ENCODE results near the gene PTPRD.
"Not testable (repeated sequence)": the region's sequence is repeated elsewhere in the genome, so short reads cannot be mapped to it uniquely, and the experiment has no call there.

The PTPRD gene

GRCh38 chr9:8725635-8726034, 1887.2 kb downstream of the PTPRD start:
- no peak for DNase-seq (ENCODE audit: low read depth in 3 of 3)

DNA sequence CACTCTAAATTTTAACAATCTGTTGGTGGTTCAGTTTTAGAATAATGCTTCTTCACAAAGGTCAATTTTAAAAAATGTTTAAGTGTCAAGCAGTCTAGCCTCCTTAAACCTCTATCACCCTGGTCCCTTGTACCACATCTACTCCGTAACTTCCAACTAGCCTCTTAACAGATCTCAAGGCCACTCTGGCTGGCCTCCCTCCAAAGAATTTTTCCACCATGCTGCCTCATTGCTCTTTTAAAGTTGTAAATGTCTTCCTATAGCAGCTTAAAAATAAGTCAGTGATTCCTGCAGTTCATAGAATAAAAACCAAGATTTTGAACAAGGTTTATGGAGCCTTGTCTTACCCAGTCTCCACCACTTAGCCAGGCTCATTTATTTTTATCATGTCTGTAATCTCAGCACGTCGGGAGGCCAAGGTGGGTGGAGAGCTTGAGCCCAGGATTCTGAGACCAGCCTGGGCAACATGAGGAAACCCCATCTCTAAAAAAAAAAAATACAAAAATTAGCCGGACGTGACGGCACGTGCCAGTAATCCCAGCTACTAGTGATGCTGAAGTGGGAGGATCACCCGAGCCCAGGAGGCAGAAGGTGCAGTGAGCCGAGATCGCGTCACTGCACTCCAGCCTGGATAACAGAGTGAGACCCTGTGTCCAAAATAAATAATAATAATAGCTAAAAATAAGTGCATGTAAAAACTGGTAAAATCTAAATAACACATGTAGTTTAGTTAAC, 1888.4 kb downstream of the PTPRD start:
- no peak for DNase-seq (ENCODE audit: low read depth in 3 of 3)

DNA sequence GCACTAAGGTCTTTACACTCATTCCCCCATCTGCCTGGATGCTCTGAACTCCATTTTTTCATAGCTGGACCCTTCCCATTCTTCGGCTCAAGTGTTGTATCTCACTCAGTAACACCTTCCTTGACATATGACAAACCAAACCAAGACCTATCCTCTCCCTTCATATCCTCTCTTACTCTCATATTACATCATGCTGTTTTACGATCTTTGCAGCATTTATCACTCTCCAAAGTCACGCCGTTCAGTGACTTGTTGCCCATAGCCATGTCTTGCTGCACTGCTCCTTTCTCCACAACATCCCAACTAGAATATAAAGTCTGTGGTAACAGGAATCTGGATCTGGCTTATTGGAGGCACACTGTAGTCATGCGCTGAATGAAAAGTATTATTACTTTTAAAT, 1889.6 kb downstream of the PTPRD start:
- DNase-seq (ENCODE audit: low read depth in 3 of 3) = no peak

DNA sequence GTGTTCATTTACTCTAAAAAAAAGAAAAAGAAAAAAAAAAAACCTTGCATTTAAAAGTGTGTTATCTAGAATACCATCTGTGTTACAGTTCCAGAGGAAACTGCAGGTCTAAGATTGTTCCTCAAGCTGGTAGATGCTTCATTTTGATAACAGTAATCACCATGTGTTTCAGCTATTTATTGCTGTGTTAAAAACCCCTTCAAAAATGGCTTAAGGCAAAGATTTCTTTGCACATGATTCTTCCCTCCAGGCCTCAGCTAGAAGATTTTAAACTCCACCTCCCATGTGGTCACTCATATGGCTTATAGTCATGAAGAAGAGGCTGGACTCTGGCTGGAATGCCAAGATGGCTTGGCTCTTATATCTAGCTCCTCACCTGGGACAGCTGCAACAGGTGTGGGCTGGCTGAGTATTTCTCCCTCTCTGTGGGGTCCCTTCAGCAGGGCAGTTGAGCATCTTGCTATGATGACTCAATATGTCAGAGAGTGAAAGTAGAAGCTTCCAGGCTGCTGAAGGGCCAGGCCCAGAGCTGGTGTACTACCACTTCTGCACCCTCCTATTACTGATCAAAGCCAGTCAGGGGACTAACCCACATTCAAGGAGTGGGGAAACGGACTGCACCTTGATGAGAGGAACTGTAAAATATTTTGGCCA, 1892.8 kb downstream of the PTPRD start:
- no peak for DNase-seq (ENCODE audit: low read depth in 3 of 3)

GRCh38 chr9:8718121-8718725, 1894.6 kb downstream of the PTPRD start:
- no peak for DNase-seq (ENCODE audit: low read depth in 3 of 3)

DNA sequence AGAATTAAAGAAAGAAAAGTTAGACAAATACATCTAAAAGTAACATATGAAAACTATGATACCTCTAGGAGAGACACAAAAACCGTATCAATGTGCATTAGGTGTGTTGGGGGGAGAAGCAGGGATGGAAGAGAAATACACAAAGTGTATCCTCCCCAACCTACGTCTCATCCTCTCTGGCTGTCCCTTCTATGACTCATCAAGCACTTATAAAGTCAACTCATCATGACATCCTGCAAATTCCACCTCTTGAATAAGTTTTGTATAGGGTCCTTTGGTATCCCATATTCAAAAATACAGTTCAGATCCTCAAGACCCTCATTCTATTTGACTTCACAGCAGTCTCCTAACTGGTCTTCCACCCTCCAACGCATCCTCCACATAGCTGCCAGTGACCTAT, 1895.7 kb downstream of the PTPRD start:
- no peak for DNase-seq (ENCODE audit: low read depth in 3 of 3)

DNA sequence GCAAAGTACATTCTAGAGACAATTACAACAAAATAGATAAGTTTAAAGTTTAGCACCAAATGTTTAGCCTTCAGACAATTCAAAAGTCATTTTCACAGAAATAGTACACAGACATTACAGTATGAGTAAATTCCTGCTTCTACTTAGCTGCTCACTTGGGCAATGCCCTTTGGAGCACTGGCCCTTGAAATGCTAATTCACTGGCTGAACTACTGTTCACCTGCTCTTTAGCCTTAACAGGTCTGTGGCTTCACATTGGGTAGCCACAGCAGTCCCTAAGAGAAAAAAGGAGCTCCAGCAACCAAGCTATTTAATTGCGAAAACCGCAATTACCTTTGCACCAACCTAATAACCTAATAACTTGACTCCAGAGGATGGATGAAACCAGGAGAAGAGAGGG, 1897.0 kb downstream of the PTPRD start:
- no peak for DNase-seq (ENCODE audit: low read depth in 3 of 3)

- DNase-seq (ENCODE audit: low read depth in 3 of 3) = no peak
Measured at GRCh38 chr9:8713811-8714165, 1899.0 kb downstream of the PTPRD start.

- no peak for DNase-seq (ENCODE audit: low read depth in 3 of 3)
Measured at GRCh38 chr9:8713149-8713810, 1899.5 kb downstream of the PTPRD start.

GRCh38 chr9:8709731-8710130, 1903.1 kb downstream of the PTPRD start:
- no peak for DNase-seq (ENCODE audit: low read depth in 3 of 3)

DNA sequence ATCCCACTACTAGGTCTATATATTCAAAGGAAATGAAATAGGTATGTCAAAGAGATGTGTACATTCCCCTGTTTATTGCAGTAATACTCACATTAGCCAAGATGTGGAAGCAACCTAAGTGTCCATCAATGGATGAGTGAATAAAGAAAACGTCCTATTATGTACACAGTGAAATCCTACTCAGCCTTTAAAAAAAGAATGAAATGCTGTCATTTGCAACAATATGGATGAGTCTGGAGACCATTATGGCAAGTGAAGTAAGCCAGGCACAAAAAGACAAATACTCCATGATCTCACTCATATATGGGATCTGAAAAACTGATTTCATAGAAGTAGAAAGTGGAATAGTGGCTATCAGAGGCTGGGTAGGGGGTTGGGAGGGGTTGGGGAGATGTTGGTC, 1904.1 kb downstream of the PTPRD start:
- DNase-seq (ENCODE audit: low read depth in 3 of 3) = no peak

GRCh38 chr9:8706998-8707397, 1905.8 kb downstream of the PTPRD start:
- no peak for DNase-seq (ENCODE audit: low read depth in 3 of 3)

DNA sequence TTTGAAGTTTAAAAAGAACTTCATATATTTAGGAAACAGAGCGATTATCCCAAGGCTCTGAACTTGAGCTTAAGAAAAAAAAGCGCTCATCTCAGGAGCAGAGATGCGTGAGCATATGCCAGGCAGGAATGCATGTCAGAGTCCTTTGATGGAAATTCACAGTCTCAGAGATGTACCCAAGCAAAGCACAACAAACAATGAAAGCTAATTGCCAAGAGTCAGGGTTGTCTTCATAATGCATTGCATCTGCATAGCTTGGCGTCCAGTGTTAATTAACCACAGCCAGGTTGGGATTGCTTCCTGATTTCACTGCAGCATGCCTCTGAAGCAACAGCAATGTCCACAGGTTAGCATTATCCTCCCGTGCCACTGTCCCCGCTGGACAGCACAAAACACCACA, 1906.3 kb downstream of the PTPRD start:
- no peak for DNase-seq (ENCODE audit: low read depth in 3 of 3)

DNA sequence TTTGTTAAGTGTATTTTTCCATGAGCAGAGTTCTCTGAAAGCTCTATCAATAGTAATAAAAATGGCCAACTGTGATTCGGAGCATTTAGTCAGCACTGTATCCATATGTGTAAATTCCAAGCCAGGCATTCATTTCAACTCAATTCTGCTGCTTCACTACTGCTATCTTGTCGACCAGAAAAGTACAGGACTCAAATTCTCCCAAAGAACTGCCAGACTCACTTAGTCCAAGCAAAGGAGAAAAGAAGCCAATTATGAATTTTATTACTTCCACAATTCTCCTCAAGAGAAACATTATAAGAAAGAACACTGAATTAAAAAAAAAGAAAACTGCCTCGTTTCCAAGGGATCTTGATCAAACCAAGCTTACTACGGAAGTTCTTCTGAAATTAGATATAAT, 1906.9 kb downstream of the PTPRD start:
- DNase-seq (ENCODE audit: low read depth in 3 of 3) = no peak

DNA sequence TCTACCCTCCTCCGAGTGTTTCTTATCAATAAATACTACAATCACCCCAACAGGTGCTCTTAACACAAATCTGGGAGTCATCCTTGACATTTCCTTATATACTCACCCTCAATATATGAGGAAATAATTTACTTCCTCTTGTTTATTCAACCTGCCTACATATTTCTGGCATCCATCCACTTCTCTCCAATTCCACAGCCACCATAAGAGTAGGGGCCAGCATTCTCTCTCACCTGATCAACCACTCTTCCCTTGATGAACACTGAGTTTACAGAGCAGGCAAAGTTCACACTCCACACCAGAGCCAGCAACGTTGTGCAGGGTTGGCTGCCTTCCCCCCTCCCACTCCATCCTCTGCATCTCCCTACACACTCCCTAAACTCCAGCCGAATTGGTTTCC, 1908.9 kb downstream of the PTPRD start:
- DNase-seq (ENCODE audit: low read depth in 3 of 3) = no peak

DNA sequence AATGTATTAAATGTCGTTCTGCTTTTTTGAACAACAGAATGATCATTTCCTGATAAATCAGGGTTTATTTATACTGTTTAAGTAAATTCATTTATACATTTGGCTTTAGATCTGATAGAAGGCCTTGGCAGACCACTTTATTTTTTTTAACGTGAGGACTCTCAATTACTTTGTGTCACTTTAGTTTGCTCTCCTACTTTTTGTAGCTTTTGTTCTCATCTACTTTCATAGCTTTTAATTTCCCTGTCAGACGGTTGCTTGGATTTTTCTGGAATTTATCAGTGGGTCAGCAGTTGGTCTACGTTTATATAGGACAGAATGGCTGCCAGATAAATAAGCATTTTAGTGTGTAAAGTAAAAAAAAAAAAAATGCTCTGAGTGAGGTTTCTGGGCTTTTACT, 1910.9 kb downstream of the PTPRD start:
- DNase-seq (ENCODE audit: low read depth in 3 of 3) = no peak

GRCh38 chr9:8697565-8697964, 1915.2 kb downstream of the PTPRD start:
- not testable (repeated sequence) for DNase-seq (ENCODE audit: low read depth in 3 of 3)

DNA sequence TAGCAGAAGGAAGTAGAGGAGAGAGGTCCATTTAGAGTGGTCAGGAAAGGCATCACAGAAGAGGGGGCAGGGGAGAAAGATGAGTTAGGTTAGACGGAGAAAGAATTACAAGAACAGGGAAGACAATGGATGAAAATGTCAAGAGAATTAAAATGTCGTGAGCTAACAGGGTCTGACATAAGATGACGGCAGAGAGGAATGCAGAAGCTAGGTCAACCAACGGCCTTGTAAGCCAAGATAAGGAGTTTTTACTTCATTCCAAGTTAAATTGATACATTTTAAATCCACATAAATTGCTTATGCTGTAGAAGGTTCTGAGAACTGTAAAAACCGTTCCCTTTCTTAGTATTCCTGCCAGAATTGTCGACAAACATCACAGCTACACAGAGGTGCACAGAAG, 1916.3 kb downstream of the PTPRD start:
- no peak for DNase-seq (ENCODE audit: low read depth in 3 of 3)

DNA sequence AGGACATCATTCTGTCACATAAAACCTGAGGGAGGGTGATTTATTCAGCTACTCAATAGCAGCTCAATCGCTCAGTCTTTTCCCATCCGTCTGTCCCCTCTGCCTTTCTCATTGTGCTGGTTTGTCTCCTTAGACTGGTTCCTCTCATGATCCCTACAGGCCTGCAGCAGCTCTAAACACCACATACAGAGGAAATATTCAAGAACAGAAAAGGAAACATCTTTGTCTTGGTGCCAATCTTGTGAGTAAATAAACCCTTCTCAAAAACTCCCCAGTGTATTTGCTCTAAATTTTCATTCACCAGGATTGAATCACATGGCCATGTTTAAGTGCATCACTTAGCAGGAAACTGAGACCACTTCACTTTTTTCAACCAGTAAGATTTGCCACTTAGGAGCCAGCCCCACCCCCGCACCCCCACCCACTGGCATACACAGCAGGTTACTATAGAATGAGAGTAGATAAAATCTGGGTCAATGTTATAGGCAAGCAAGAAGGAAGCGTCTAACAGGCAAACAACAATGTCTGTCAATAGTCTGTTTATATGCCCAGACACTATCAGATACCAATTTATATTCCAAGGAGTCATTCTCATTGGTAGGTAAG, 1917.7 kb downstream of the PTPRD start:
- DNase-seq (ENCODE audit: low read depth in 3 of 3) = no peak

DNA sequence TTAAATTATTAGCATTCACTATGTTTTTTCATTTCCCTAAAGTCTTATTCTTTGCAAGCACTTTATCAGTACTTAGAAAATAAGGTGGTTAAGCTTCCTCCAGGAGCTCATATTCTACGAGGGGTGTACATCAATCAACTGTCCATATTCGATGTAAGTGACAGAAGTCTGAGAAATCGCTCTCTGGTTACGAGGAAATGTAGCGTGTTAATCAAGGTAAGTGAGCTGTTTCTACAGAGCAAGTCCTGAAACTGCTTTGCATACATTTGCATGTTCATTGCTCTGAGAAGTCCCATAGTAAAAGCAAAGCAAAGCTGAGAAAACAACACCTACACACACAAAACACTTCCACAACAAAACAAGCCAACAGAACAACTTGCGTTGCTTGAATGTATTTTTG, 1919.3 kb downstream of the PTPRD start:
- no peak for DNase-seq (ENCODE audit: low read depth in 3 of 3)

DNA sequence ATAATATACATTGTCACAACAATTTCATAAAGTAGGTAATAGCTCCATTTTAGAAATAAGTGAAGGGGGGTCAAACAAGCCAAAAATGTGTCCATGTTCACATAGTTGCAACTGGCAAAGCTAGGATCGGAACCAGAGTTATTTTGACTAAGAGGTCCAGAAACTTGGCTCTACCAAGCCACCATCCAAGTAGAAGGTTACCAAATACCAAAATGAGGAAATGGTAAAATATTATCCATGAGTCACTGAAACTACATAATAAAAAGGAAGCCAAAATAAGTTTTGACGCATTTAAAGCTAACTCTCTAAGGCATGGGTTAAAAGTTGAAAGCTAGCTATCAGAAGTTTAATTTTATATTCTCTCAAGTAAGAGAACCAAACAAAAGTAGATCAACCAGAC, 1926.3 kb downstream of the PTPRD start:
- no peak for DNase-seq (ENCODE audit: low read depth in 3 of 3)

DNA sequence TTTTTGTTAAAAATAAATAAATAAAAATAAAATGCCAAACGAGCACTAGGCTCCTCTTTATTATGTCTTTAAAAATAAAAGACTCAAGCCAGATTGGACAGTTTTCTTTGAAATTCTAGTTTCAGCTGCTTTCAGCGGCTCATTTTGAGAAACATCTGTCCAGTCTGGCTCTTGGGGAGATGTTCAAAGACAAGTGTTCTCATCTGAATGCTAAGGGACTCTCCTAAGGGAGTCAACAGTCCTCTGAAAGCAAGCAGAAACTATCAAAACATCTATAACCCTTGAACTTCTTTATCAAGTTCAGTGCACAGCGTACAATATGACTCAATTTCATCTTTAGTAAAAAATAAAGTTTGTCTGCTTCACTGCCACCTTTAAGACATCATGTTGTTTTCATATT, 1927.0 kb downstream of the PTPRD start:
- DNase-seq (ENCODE audit: low read depth in 3 of 3) = no peak
